ENCODE data around the gene HAP1.

GRCh38 chr17:41737680-41738023 lies 3.2 kb upstream of the HAP1 start:
- TF ChIP-seq CTCF (IDR thresholded peaks at IDR 0.05; ENCODE audit: poor library complexity) (no peak), EZH2phosphoT487 (IDR thresholded peaks at IDR 0.05; ENCODE audit: low read depth, severe bottlenecking, unreplicated experiment) (no peak), EZH2 (IDR thresholded peaks at IDR 0.05; ENCODE audit: borderline replicate concordance) (no peak)

All from hepatocyte (in vitro differentiated cells).